ENCODE data around the gene MGAT1. TPM values are rescaled to one million over a fixed set of nuclear protein-coding genes. Genes with fewer than 3 reads are reported as not detected.

MGAT1 gene
- total RNA-seq: 100 to 1,000 TPM; 102 to 155 (median 144) TPM

DNA sequence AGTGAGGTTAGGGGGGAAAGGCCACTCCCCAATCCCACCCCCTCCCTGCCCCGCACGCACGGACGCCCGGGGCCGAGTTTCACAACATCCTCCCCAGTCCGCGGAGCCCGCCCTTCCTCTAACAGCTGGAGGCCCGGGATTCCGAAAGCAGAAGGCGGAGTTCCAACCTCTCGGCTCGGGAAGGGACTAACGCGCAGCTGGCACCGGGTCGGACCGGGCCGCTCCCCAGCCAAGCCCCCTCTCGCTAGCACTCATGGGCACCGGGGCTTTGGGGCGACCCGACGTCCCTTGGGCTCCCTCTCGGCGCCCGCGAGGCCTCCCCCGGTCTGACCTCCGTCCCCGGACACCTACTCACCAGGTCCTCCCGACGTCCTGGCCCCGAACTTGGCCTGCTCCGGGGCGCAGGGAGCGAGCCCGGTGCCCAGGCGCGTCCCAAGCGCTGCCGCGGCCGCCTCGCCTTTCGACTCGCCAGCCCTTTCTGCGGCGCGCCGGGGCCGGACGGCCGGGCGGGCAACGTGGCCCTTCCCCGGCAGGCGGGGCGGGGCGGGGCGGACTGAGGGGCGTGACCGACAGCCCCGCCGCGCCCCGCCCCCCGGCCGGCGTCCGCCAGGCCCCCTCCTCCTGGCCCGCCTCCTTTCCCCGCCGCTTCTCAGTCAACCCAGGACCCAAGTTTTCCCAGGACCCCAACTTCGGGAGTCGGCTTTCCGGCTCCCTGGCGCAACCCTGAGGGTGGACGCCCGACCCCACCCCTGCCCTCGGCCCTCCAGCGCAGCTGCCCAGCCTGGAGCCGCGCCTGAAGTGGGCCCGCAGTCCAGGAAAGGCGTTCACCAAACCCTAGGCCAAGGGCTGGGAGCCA is at the start of gene MGAT1:
TSS of gene MGAT1 (minus strand) at position 482 of the 856 bp plus-strand sequence. CDS start 9,835 bp downstream, outside the sequence.
- DNase-seq: peak; percentile 88 to 93 (median 91)
- H3K4me1 ChIP-seq: peaks cover 11 to 85% (median 63%) of the 10 kb centered on the region in 4 donors

DNA sequence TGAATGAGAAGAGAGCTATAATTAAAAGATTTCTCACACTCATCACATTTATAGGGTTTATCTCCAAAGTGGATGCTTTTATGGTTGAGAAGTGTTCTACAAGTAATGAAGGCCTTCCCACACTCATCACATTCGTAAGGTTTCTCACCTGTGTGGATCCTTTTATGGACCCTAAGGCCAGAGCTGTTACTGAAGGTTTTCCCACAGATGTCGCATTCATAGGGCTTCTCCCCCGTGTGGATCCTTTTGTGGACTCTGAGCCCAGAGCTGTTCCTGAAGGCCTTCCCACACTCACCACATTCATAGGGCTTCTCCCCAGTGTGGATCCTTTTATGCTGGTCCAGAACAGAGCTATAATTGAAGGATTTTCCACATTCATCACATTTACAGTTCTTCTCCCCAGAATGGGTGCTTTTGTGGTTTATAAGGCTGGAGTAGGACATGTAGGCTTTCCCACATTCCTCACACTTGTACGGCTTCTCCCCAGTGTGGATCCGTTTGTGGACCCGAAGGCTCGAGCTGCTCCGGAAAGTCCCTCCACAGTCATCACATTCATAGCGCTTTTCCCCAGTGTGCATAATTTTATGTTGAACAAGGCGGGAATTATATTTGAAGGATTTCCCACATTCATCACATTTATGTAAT is 48.0 kb upstream of the MGAT1 start:
- H3K9me3 ChIP-seq: peaks cover 0 to 23% (median 6%) of the 10 kb centered on the region in 4 donors
- peaks cover 0 to 39% (median 9%) of the 10 kb centered on the region in 3 donors for H3K36me3 ChIP-seq

More for the DNA sequence above, at the start of gene MGAT1:
- H3K27me3 ChIP-seq: no peaks in the 10 kb centered on the region
- no peaks in the 10 kb centered on the region for H3K9me3 ChIP-seq
- H3K36me3 ChIP-seq: no peaks in the 10 kb centered on the region
- peak within 1 kb of the TSS; percentile 96 to 99 (median 98) for H3K27ac ChIP-seq
- H3K4me3 ChIP-seq: peak within 1 kb of the TSS; percentile 73 to 97 (median 90)
- TF ChIP-seq POLR2A (IDR thresholded peaks at IDR 0.05): peak; percentile 76 to 88
- TF ChIP-seq, protein P1, sequence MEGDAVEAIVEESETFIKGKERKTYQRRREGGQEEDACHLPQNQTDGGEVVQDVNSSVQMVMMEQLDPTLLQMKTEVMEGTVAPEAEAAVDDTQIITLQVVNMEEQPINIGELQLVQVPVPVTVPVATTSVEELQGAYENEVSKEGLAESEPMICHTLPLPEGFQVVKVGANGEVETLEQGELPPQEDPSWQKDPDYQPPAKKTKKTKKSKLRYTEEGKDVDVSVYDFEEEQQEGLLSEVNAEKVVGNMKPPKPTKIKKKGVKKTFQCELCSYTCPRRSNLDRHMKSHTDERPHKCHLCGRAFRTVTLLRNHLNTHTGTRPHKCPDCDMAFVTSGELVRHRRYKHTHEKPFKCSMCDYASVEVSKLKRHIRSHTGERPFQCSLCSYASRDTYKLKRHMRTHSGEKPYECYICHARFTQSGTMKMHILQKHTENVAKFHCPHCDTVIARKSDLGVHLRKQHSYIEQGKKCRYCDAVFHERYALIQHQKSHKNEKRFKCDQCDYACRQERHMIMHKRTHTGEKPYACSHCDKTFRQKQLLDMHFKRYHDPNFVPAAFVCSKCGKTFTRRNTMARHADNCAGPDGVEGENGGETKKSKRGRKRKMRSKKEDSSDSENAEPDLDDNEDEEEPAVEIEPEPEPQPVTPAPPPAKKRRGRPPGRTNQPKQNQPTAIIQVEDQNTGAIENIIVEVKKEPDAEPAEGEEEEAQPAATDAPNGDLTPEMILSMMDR (IDR thresholded peaks at IDR 0.05): no peak

DNA sequence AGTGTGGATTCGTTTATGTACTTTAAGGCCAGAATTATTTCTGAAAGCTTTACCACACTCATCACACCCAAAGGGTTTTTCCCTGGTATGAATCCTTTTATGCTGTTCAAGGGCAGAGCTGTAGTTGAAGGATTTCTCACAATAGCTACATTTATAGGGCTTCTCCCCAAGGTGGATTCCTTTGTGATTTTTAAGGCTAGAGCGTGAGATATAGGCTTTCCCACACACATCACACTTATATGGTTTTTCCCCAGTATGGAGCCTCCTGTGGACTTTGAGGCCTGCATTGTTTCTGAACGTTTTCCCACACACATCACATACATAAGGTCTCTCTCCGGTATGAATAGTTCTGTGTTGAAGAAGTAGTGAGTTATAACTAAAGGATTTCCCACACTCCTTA is 47.2 kb upstream of the MGAT1 start:
- DNase-seq: no peak
- H3K9me3 ChIP-seq: peaks cover 0 to 23% (median 6%) of the 10 kb centered on the region in 4 donors
- H3K27me3 ChIP-seq: no peaks in the 10 kb centered on the region
- H3K36me3 ChIP-seq: peaks cover 0 to 35% (median 9%) of the 10 kb centered on the region in 3 donors
- H3K27ac ChIP-seq: no peak overlapping the region
- no peaks in the 10 kb centered on the region for H3K4me1 ChIP-seq
- no peak overlapping the region for H3K4me3 ChIP-seq
- no peak for TF ChIP-seq POLR2A (IDR thresholded peaks at IDR 0.05)
- TF ChIP-seq, protein P1 (IDR thresholded peaks at IDR 0.05): no peak

More for the DNA sequence above, 48.0 kb upstream of the MGAT1 start:
- no peak for DNase-seq
- H3K27me3 ChIP-seq: no peaks in the 10 kb centered on the region
- TF ChIP-seq POLR2A (IDR thresholded peaks at IDR 0.05): no peak
- TF ChIP-seq, protein P1 (IDR thresholded peaks at IDR 0.05): no peak
- no peak overlapping the region for H3K27ac ChIP-seq
- H3K4me3 ChIP-seq: no peak overlapping the region
- no peaks in the 10 kb centered on the region for H3K4me1 ChIP-seq

DNA sequence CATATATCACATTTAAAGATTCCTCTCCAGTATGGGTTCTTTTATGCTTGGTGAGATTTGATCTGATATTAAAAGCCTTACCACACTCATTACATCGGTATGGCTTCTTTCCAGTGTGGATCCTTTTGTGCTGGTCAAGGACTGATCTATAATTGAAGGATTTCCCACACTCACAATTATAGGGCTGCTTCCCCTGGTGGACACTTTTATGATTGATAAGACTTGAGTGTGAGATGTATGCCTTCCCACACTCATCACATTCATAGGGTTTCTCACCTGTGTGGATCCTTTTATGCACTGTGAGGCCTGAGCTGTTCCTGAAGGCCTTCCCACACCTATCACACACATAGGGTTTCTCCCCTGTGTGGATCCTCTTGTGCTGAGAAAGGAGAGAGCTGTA is 46.3 kb upstream of the MGAT1 start:
- TF ChIP-seq, protein P1 (IDR thresholded peaks at IDR 0.05): no peak
- no peak for TF ChIP-seq POLR2A (IDR thresholded peaks at IDR 0.05)
- no peak overlapping the region for H3K27ac ChIP-seq
- H3K4me1 ChIP-seq: no peaks in the 10 kb centered on the region
- no peaks in the 10 kb centered on the region for H3K27me3 ChIP-seq
- peaks cover 0 to 35% (median 9%) of the 10 kb centered on the region in 3 donors for H3K36me3 ChIP-seq
- peaks cover 0 to 23% (median 6%) of the 10 kb centered on the region in 4 donors for H3K9me3 ChIP-seq
- DNase-seq: no peak
- no peak overlapping the region for H3K4me3 ChIP-seq

DNA sequence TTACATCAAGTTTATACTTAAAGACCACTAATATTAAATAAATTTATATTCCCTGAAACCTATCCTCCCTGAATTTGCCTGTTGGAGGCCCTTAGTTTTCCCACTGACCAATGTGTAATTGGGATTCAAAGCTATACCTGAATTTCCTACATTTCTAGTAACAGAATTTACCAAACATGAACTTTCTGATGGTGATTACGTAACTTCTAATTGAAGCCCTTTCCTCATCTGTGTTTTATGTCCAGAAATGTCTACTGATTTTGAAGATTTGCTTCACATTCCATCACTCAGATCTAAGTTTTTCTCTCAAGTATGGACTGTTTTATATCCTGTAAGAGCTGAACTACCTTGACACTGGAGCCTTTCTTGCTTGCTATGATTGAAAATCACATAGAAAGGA is 45.7 kb upstream of the MGAT1 start:
- no peak for DNase-seq
- Histone ChIP-seq H3K27me3 (no peaks in the 10 kb centered on the region), H3K4me1 (no peaks in the 10 kb centered on the region), H3K27ac (no peak overlapping the region), H3K4me3 (no peak overlapping the region), H3K36me3 (peaks cover 0 to 35% (median 9%) of the 10 kb centered on the region in 3 donors), H3K9me3 (peaks cover 0 to 23% (median 6%) of the 10 kb centered on the region in 4 donors)
- no peak for TF ChIP-seq POLR2A (IDR thresholded peaks at IDR 0.05)
- TF ChIP-seq, protein P1 (IDR thresholded peaks at IDR 0.05): no peak

All from Peyer's patch (tissue), 4 donors.